Measurements from ENCODE around the gene ZSCAN20.
"Not testable (repeated sequence)": the region's sequence is repeated elsewhere in the genome, so short reads cannot be mapped to it uniquely, and the experiment has no call there.

Gene ZSCAN20

DNA sequence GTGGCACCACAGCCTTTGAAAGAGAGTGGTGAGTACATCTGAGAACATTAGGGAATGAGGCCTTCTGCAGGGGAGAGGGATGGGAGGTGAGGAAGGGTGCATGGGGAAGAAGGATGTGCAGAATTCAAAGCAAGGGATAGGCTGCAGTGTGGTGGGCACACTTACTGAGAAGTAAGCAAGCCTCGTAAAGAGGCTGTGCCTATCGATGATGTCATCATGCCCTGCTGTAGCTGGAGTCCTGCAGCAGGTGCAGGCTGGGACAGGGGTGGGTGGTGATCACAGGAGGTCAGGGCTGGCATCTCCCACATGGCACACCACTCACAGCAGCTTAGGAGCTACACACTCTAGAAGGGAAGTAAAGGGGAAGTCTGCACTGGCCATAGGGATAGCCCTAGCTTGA, 16.2 kb downstream of the ZSCAN20 start:
- no peak for DNase-seq (ENCODE audit: low read depth in 2 of 2)

DNA sequence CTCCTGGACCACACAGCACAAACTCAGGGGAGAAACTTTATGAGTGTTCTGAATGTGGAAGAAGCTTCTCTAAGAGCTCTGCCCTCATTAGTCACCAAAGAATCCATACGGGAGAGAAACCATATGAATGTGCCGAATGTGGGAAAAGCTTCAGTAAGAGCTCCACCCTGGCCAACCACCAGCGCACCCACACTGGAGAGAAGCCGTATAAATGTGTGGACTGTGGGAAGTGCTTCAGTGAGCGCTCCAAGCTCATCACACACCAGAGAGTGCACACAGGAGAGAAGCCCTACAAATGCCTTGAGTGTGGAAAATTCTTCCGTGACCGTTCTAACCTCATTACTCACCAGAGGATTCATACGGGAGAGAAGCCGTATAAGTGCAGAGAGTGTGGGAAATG, 22.5 kb downstream of the ZSCAN20 start:
- DNase-seq (ENCODE audit: low read depth in 2 of 2): no peak

GRCh38 chr1:33497410-33497809, 25.0 kb downstream of the ZSCAN20 start:
- DNase-seq (ENCODE audit: low read depth in 2 of 2): no peak

GRCh38 chr1:33500547-33500946, 28.1 kb downstream of the ZSCAN20 start:
- DNase-seq (ENCODE audit: low read depth in 2 of 2): no peak

GRCh38 chr1:33501309-33501708, 28.9 kb downstream of the ZSCAN20 start:
- DNase-seq (ENCODE audit: low read depth in 2 of 2): no peak

DNA sequence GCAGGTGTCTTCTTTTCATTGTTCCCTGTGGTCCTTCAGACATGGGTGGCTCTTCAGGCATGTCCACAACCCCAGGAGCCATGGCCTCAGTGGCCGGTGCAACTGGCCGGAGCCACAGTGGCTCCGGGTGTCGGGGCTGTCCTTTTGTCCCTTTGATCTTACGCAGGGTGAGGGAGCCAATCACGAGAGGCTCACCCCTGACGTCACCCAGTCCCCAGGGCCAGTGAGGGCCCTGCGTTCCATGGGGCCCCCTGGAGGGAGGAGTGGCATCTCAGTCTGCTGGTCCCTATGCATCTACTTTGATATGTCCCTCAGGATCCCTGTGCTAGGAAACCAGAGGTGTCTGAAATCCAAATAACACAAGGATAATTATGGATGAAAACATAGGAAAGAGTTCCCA, 29.3 kb downstream of the ZSCAN20 start:
- DNase-seq (ENCODE audit: low read depth in 2 of 2): no peak

GRCh38 chr1:33502726-33503125, 30.3 kb downstream of the ZSCAN20 start:
- no peak for DNase-seq (ENCODE audit: low read depth in 2 of 2)

GRCh38 chr1:33503506-33503905, 31.1 kb downstream of the ZSCAN20 start:
- DNase-seq (ENCODE audit: low read depth in 2 of 2): no peak

- DNase-seq (ENCODE audit: low read depth in 2 of 2): no peak
These were observed 35.2 kb downstream of the ZSCAN20 start for GRCh38 chr1:33507661-33508060.

DNA sequence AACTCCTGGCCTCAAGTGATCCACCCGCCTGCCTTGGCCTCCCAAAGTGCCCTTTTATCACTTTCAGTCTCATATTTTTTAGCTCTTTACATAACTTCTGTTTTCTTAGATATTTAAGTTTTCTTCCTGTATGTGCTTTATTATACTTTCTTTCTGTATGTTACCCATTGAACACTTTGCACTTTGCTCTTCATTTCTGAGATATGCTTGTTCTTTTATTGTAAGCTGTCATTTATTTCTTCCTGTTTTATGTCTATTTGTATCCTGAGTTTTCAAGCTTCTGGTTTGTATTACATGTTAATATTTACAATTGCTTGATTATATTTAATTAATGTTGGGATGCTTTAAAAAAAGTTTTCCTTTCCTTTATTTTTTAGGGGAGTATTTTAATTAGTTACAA, 35.7 kb downstream of the ZSCAN20 start:
- DNase-seq (ENCODE audit: low read depth in 2 of 2): no peak

GRCh38 chr1:33509276-33509675, 36.8 kb downstream of the ZSCAN20 start:
- not testable (repeated sequence) for DNase-seq (ENCODE audit: low read depth in 2 of 2)

DNA sequence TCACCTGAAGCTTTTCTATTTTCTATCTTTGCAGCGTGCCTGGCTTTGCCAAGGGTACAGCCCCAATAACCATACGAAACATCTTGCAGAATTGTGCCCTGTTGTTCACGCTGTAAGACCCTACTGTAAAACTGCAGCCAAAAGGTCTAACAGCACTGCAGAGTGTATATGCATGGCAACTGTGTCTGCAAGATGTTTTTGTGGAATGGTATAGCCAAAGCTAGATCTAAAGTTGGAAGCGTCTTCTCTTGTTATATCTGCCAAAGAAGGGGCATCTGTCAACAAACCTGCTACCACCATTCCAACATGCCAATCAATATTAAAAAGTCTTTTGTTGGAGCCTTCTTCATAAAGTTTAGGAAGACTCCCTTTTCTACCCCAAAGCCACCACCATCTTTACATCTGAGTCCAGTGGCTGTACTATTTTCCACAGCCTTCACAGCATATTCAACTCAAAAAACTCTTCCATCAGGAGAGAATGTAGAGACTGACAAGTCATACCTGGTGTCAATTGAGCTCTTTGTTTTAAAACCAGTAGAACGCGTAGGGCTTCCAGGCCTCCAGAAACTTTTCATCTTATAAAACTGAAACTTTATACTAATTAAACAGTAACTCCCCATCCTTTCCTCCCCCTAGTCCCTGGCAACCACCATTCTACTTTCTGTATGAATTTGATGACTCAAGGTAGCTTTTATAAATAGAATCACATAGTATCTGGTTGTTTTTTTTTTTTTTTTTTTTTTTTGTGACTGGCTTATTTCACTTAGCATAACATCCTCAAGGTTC, 40.0 kb downstream of the ZSCAN20 start:
- no peak for DNase-seq (ENCODE audit: low read depth in 2 of 2)

- no peak for DNase-seq (ENCODE audit: low read depth in 2 of 2)
These were observed 42.7 kb downstream of the ZSCAN20 start for GRCh38 chr1:33515112-33515511.

- no peak for DNase-seq (ENCODE audit: low read depth in 2 of 2)
These were observed 43.2 kb downstream of the ZSCAN20 start for GRCh38 chr1:33515607-33516006.

GRCh38 chr1:33516428-33516827, 44.0 kb downstream of the ZSCAN20 start:
- no peak for DNase-seq (ENCODE audit: low read depth in 2 of 2)

GRCh38 chr1:33516891-33517567, 44.6 kb downstream of the ZSCAN20 start:
- no peak for DNase-seq (ENCODE audit: low read depth in 2 of 2)

- no peak for DNase-seq (ENCODE audit: low read depth in 2 of 2)
These were observed 45.3 kb downstream of the ZSCAN20 start for GRCh38 chr1:33517596-33518250.

DNA sequence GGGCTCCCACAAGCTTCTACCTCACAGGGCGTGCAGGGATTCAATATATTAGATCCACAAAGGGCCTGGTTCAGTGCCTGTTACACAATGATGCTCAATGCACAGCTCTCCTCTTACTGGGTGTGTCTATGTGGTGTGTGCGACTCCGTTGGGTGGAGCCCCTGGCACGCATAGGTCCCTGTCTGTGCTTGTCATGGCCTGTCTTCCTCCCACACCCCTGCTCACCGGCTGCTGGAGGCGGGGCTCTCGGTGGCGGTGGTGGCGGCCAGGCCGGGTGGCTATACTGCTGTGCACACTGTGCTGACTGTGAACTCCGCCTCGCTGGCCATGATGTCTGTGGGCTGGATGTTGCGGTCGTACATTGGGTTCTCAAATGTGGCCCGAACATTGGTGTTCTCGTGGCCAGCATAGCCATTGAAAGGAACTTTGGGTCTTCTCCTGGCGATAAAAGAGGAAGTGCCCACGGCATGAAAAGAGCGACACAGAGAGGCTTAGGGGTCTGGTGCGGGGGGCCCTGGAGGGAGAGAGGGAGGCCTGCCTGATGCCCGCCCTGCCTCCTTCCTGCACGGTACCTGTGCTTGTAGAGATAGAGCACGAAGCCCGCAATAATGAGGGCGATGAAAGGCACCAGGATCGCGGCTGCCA, 46.9 kb downstream of the ZSCAN20 start:
- no peak for DNase-seq (ENCODE audit: low read depth in 2 of 2)

GRCh38 chr1:33524586-33524985, 52.1 kb downstream of the ZSCAN20 start:
- no peak for DNase-seq (ENCODE audit: low read depth in 2 of 2)

DNA sequence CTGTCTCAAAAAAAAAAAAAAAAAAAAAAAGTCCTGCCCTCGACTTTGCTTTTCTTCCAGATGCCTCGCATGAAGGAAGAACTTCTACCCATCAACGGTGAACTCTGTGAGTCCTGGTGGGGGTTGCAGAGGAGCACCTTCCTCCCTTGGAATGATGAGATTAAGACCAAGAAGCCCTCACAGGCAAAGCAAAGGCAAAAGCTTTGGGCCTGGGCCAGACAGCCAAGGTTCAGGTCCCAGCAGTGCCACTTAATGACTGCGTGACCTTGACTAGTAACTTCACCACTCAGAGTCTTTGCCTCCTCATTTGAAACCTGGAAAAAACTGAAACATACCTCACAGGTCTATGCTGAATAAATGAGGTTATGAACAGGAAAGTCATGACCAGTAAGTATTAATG, 55.5 kb downstream of the ZSCAN20 start:
- DNase-seq (ENCODE audit: low read depth in 2 of 2): no peak

DNA sequence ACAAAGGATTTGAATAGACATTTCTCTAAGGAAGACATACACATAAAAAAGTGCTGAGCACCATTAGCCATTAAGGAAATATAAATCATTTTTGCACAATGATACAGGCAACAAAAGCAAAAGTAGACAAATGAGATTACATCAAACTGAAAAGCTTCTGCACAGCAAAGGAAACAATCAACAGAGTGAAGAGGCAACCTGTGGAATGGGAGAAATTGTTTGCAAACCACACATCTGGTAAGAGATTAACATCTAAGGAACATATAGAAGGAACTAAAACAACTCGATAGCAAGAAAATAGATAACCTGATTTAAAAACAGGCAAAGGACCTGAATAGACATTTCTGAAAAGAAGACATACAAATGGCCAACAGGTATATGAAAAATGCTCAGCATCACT, 57.5 kb downstream of the ZSCAN20 start:
- DNase-seq (ENCODE audit: low read depth in 2 of 2): no peak

- no peak for DNase-seq (ENCODE audit: low read depth in 2 of 2)
These were observed 59.8 kb downstream of the ZSCAN20 start for GRCh38 chr1:33532250-33532649.
